Parathyroid adenoma (tissue), 2 donors: ENCODE data around the gene TMEM233.

Source experiments
- H2AFZ ChIP-seq: fragments of 300-600 bp; sonication (generic); one replicate; pipeline ENCODE4 v1.7.0; 2017; ENCODE audit warnings: antibody characterized with exemption, mild to moderate bottlenecking
- H3K27ac ChIP-seq: fragments of 300-600 bp; sonication (generic); one replicate; pipeline ENCODE4 v1.7.0; 2017
- H3K27me3 ChIP-seq: fragments of 300-600 bp; sonication (generic); one replicate; pipeline ENCODE4 v1.7.0; 2017; ENCODE audit warnings: low read length; ENCODE audit not compliant: control insufficient read depth, insufficient read depth
- H3K36me3 ChIP-seq: fragments of 300-600 bp; sonication (generic); one replicate; pipeline ENCODE4 v1.7.0; 2017; ENCODE audit warnings: low read length; ENCODE audit not compliant: control insufficient read depth, insufficient read depth
- H3K4me1 ChIP-seq: fragments of 300-600 bp; sonication (generic); one replicate; pipeline ENCODE4 v1.7.0; 2017; ENCODE audit warnings: control low read depth
- H3K4me2 ChIP-seq: fragments of 300-600 bp; sonication (generic); one replicate; pipeline ENCODE4 v1.7.0; 2017; ENCODE audit warnings: low read length
- H3K4me3 ChIP-seq: fragments of 300-600 bp; sonication (generic); one replicate; pipeline ENCODE4 v1.7.0; 2017; ENCODE audit warnings: low read depth, low read length
- H3K79me2 ChIP-seq: fragments of 300-600 bp; sonication (generic); one replicate; pipeline ENCODE4 v1.7.0; 2017; ENCODE audit warnings: control low read depth
- H3K9ac ChIP-seq: fragments of 300-600 bp; sonication (generic); one replicate; pipeline ENCODE4 v1.7.0; 2017; ENCODE audit warnings: mild to moderate bottlenecking
- H3K9me3 ChIP-seq: fragments of 300-600 bp; sonication (generic); one replicate; pipeline ENCODE4 v1.7.0; 2017; ENCODE audit warnings: low read length; ENCODE audit not compliant: control insufficient read depth
- CTCF ChIP-seq: fragments of 300-600 bp; sonication (generic); IDR thresholded peaks from one replicate; pipeline ENCODE4 v1.7.0; 2017; ENCODE audit warnings: antibody characterized with exemption, mild to moderate bottlenecking
- donor health status: primary hyperparathyroidism.

The TMEM233 gene

GRCh38 chr12:119601877-119602733 lies 8.5 kb downstream of the TMEM233 start:
- Histone ChIP-seq H2AFZ (peak overlapping the region; percentile 68), H3K27me3 (no peaks in the 10 kb centered on the region), H3K9me3 (no peaks in the 10 kb centered on the region), H3K9ac (no peak overlapping the region), H3K36me3 (no peaks in the 10 kb centered on the region), H3K79me2 (peaks cover 11% of the 10 kb centered on the region), H3K4me1 (peaks cover 21% of the 10 kb centered on the region), H3K27ac (peak overlapping the region; percentile 76), H3K4me3 (no peak overlapping the region), H3K4me2 (peak overlapping the region; percentile 34)
- TF ChIP-seq CTCF: no peak

- Histone ChIP-seq H3K4me2 (peak overlapping the region; percentile 33), H3K79me2 (peaks cover 9% of the 10 kb centered on the region), H3K27me3 (no peaks in the 10 kb centered on the region), H3K4me3 (no peak overlapping the region), H3K9me3 (no peaks in the 10 kb centered on the region), H3K36me3 (no peaks in the 10 kb centered on the region), H3K27ac (peak overlapping the region; percentile 76), H3K4me1 (peaks cover 21% of the 10 kb centered on the region), H2AFZ (peak overlapping the region; percentile 68), H3K9ac (no peak overlapping the region)
- no peak for TF ChIP-seq CTCF
Measured at GRCh38 chr12:119602734-119603094, 9.1 kb downstream of the TMEM233 start.

GRCh38 chr12:119603767-119604166 lies 10.2 kb downstream of the TMEM233 start:
- Histone ChIP-seq H3K27ac (no peak overlapping the region), H3K9ac (no peak overlapping the region), H3K4me1 (peaks cover 21% of the 10 kb centered on the region), H3K36me3 (no peaks in the 10 kb centered on the region), H3K4me3 (no peak overlapping the region), H3K9me3 (no peaks in the 10 kb centered on the region), H3K79me2 (peaks cover 7% of the 10 kb centered on the region), H3K27me3 (no peaks in the 10 kb centered on the region), H3K4me2 (no peak overlapping the region), H2AFZ (no peak overlapping the region)
- no peak for TF ChIP-seq CTCF

GRCh38 chr12:119609358-119609757 lies 15.8 kb downstream of the TMEM233 start:
- Histone ChIP-seq H3K4me3 (no peak overlapping the region), H3K4me1 (no peaks in the 10 kb centered on the region), H3K79me2 (peaks cover 15% of the 10 kb centered on the region), H3K27ac (no peak overlapping the region), H3K36me3 (no peaks in the 10 kb centered on the region), H3K4me2 (no peak overlapping the region), H2AFZ (no peak overlapping the region), H3K9ac (no peak overlapping the region), H3K9me3 (no peaks in the 10 kb centered on the region), H3K27me3 (no peaks in the 10 kb centered on the region)
- no peak for TF ChIP-seq CTCF
